Measurements from ENCODE around the gene CDK4. TPM values are rescaled to one million over a fixed set of nuclear protein-coding genes. Genes with fewer than 3 reads are reported as not detected.

Gene CDK4
- total and polyA plus RNA-seq, 8 donors, result 26.3 to 113 (median 50.5) TPM

DNA sequence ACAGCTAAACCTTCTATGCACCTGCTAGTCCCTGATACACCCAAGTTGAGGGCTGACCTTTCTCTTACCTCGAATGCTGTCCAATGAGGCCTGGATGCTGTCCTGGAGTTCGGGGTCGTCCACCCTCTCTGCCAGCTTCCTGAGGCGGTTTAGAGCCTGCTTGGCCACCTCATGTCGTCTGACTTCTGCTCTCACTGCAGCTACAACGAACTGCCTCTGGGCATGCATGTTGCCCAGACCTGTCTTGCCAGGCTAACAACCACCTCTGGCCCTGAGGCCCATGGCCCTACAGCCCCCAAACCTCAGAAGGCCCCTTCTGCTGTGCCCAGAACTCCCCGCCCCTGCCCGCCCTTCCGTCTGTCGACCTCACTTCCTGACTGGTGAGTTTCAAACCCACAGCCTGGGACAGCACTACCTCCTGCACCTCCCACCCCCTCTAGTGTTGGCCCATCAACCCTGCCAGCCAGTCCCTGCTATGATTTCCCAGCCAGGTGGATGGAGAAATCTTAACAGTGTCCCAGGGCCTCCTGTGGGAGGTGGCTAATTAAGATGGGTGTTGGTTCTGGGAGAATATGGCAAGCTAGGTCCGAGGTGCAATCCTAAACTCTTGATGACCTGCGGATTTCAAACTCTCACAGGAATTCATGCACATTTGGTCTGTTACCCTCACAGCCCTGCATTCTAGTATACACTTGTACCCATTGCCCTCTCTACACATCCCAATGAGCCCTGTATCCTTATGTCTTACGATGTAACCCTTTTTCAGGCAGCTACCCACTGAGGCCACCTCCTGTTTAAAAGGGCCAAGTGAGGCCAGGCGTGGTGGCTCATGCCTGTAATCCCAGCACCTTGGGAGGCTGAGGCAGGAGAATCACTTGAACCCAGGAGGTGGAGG lies 10.0 kb downstream of the CDK4 start:
- Histone ChIP-seq H3K4me3 (peak overlapping the region; percentile 11 to 41 (median 36)), H3K27ac (peak overlapping the region in 4 of 5 donors; percentile 10 to 71 (median 29)), H3K36me3 (peaks cover 4 to 10% (median 8%) of the 10 kb centered on the region in 4 donors), H3K4me1 (peaks cover 33 to 57% (median 41%) of the 10 kb centered on the region in 4 donors), H3K9me3 (no peaks in the 10 kb centered on the region), H3K27me3 (peaks cover 8 to 64% (median 35%) of the 10 kb centered on the region in 3 donors)
- DNase-seq, result peak; percentile 50 to 67
- WGBS, 5 donors, result 39 to 57% (median 45%) methylated on average over 14 of the region's 14 CpGs
- TF ChIP-seq POLR2AphosphoS5 (IDR thresholded peaks at IDR 0.05) (no peak), POLR2A (IDR thresholded peaks at IDR 0.05) (no peak), EP300 (IDR thresholded peaks at IDR 0.05) (no peak)
- TF ChIP-seq, protein P1, sequence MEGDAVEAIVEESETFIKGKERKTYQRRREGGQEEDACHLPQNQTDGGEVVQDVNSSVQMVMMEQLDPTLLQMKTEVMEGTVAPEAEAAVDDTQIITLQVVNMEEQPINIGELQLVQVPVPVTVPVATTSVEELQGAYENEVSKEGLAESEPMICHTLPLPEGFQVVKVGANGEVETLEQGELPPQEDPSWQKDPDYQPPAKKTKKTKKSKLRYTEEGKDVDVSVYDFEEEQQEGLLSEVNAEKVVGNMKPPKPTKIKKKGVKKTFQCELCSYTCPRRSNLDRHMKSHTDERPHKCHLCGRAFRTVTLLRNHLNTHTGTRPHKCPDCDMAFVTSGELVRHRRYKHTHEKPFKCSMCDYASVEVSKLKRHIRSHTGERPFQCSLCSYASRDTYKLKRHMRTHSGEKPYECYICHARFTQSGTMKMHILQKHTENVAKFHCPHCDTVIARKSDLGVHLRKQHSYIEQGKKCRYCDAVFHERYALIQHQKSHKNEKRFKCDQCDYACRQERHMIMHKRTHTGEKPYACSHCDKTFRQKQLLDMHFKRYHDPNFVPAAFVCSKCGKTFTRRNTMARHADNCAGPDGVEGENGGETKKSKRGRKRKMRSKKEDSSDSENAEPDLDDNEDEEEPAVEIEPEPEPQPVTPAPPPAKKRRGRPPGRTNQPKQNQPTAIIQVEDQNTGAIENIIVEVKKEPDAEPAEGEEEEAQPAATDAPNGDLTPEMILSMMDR (IDR thresholded peaks at IDR 0.05), result no peak
- intact Hi-C loops (cut with DNase I; ENCODE audit: low total_unique reads), result no loop called here

DNA sequence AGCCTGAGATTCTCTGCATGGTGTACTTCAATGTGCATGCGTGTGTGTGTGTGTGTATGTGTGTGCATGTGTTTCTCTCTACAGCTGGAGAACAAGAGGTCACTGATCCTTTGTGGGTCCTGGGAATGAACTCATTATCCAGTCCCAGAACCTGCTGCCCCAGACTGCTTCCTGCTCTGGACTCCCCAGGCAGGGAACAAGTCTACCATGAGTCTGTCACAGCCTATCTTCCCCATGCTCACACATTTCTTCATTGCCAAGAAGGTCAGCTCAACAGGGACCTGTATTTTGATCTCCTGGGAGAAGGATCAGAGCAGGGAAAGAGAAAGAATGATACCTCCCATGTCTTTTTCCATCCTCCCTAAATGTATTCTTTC lies 10.7 kb downstream of the CDK4 start:
- intact Hi-C loops (cut with DNase I; ENCODE audit: low total_unique reads), result no loop called here
- peak overlapping the region in 4 of 5 donors; percentile 0 to 71 (median 29) for H3K27ac ChIP-seq
- H3K4me1 ChIP-seq, result peaks cover 36 to 64% (median 47%) of the 10 kb centered on the region in 4 donors
- no peak for DNase-seq
- 56 to 81% (median 69%) methylated on average over 1 of the region's 1 CpG for WGBS, 5 donors
- peaks cover 0 to 3% (median 1%) of the 10 kb centered on the region in 4 donors for H3K36me3 ChIP-seq
- peaks cover 15 to 71% (median 42%) of the 10 kb centered on the region in 3 donors for H3K27me3 ChIP-seq
- H3K4me3 ChIP-seq, result peak overlapping the region; percentile 11 to 41 (median 36)
- no peak for TF ChIP-seq POLR2A (IDR thresholded peaks at IDR 0.05)
- TF ChIP-seq, protein P1 (IDR thresholded peaks at IDR 0.05), result no peak
- no peaks in the 10 kb centered on the region for H3K9me3 ChIP-seq

DNA sequence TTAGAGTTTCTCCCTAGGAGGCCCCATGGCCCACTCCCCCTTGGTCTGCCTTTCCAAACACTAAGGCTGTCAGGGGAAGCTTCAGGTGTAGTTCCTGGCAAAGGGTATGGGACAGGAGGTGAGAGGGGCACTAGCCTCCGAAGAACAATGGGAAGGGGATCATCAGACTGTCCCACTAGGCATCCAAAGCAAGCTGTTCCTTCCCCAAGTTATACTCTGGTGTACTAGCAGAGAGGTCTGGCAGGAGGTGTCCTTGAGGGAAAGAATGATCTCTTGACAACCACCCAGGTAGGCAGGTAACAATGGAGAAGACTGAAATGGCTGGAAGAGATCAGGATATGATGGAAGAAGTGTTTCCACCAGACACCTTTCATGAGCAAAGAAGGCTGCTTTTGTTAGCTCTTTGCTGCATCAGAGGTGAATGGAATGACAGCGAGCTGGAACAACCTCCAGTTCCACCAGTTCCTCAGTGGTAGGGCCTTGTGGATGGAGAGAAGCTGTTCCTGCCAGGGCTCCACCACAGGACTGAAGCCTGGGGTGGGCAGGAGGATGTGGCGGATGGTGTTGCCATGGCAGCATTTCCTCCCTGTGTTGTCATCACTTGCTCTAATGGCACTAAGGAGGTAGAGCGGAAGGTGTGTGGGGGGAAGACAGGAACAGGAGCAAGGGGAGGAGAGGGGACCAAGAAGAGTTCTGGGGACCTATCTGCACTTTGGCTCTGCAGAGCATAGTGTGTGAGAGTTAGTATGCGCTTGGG lies 11.3 kb downstream of the CDK4 start:
- Histone ChIP-seq H3K27me3 (peaks cover 16 to 77% (median 47%) of the 10 kb centered on the region in 3 donors), H3K27ac (peak overlapping the region in 1 of 5 donors; percentile 71), H3K4me3 (peak overlapping the region in 3 of 4 donors; percentile 33 to 41 (median 40)), H3K9me3 (no peaks in the 10 kb centered on the region), H3K36me3 (no peaks in the 10 kb centered on the region), H3K4me1 (peaks cover 42 to 65% (median 47%) of the 10 kb centered on the region in 4 donors)
- TF ChIP-seq, protein P1 (IDR thresholded peaks at IDR 0.05), result no peak
- TF ChIP-seq POLR2A (IDR thresholded peaks at IDR 0.05), result no peak
- TF ChIP-seq POLR2AphosphoS5 (IDR thresholded peaks at IDR 0.05), result no peak
- TF ChIP-seq EP300 (IDR thresholded peaks at IDR 0.05), result no peak
- intact Hi-C loops (cut with DNase I; ENCODE audit: low total_unique reads), result no loop called here
- 50 to 70% (median 56%) methylated on average over 5 of the region's 5 CpGs for WGBS, 5 donors
- DNase-seq, result peak in 1 of 2 donors; percentile 78

DNA sequence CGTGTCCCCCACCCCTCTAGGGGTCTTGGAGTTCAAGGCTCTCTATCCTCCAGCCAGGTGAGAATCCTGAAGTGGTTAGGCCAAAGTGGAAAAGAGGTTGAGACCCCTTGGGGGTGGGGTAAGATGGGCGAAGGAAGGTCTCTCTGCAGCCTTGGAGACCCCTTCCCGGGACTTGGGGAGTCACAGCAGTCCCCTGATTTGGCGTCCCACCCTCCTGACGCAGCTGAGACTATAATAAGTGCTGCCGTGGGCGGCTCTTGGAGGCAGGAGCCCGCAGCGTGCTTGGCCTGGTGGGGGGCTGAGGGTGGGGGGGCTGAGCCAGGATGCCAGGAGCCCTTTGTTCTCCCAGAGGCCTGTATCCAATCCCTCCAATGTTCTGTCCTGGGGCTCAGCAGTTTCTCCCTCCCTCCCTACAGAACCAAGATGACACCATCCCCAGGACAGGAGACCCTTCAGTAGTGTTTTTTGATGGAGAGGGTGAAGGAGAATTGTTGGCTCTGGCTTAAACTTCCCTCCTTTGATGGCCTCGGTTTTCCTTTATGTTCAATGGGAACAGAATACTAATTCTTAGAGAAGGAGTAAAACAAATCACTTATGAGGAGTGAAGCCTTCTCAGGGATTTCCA lies 12.1 kb downstream of the CDK4 start:
- Histone ChIP-seq H3K27me3 (peaks cover 16 to 85% (median 55%) of the 10 kb centered on the region in 3 donors), H3K4me3 (peak overlapping the region in 1 of 4 donors; percentile 40), H3K9me3 (no peaks in the 10 kb centered on the region), H3K4me1 (peaks cover 36 to 66% (median 47%) of the 10 kb centered on the region in 4 donors), H3K36me3 (no peaks in the 10 kb centered on the region), H3K27ac (no peak overlapping the region)
- intact Hi-C loops (cut with DNase I; ENCODE audit: low total_unique reads), result no loop called here
- WGBS, 5 donors, result 30 to 61% (median 33%) methylated on average over 10 of the region's 10 CpGs
- TF ChIP-seq, protein P1 (IDR thresholded peaks at IDR 0.05), result no peak
- TF ChIP-seq POLR2A (IDR thresholded peaks at IDR 0.05), result no peak
- DNase-seq, result no peak

Data from stomach (tissue), 9 donors.